DMS 273 (cell line): ENCODE measurements around the gene PCDH9.

Source experiments
- DNase-seq: peaks from one replicate; lab custom pipeline; 2025; ENCODE audit not compliant: unreplicated experiment; lab: John Stamatoyannopoulos, UW

Gene PCDH9

GRCh38 chr13:67229481-67230403 is at the start of gene PCDH9:
Gene PCDH9 (minus strand): TSS chr13:67230336. CDS start chr13:67228440, 1,896 bp downstream.
- peak; percentile 53 for DNase-seq

GRCh38 chr13:67278235-67278634 is 48.1 kb upstream of the PCDH9 start:
- peak; percentile 52 for DNase-seq

GRCh38 chr13:67277581-67277980 is 47.4 kb upstream of the PCDH9 start:
- no peak for DNase-seq

- peak; percentile 26 for DNase-seq
Observed at GRCh38 chr13:67275351-67275960, 45.3 kb upstream of the PCDH9 start.

GRCh38 chr13:67273001-67273400 is 42.9 kb upstream of the PCDH9 start:
- no peak for DNase-seq

- no peak for DNase-seq
Observed at GRCh38 chr13:67267136-67267535, 37.0 kb upstream of the PCDH9 start.

- no peak for DNase-seq
Observed at GRCh38 chr13:67259208-67259607, 29.1 kb upstream of the PCDH9 start.

- no peak for DNase-seq
Observed at GRCh38 chr13:67258482-67258881, 28.3 kb upstream of the PCDH9 start.

GRCh38 chr13:67238861-67239260 is 8.7 kb upstream of the PCDH9 start:
- no peak for DNase-seq

- peak; percentile 57 for DNase-seq
Observed at GRCh38 chr13:67238277-67238859, 8.2 kb upstream of the PCDH9 start.

GRCh38 chr13:67235265-67235664 is 5.1 kb upstream of the PCDH9 start:
- no peak for DNase-seq

- no peak for DNase-seq
Observed at GRCh38 chr13:67232384-67232783, 2.2 kb upstream of the PCDH9 start.

- peak; percentile 26 for DNase-seq
Observed at GRCh38 chr13:67231289-67232000, 1.3 kb upstream of the PCDH9 start.

GRCh38 chr13:67230404-67231288 is 510 bp upstream of the PCDH9 start:
- peak; percentile 97 for DNase-seq

GRCh38 chr13:67228916-67229315 is 1.2 kb downstream of the PCDH9 start:
- peak; percentile 28 for DNase-seq

GRCh38 chr13:67228031-67228430 is 2.1 kb downstream of the PCDH9 start:
- DNase-seq, result no peak

- no peak for DNase-seq
Observed at GRCh38 chr13:67227131-67227983, 2.8 kb downstream of the PCDH9 start.

- DNase-seq, result no peak
Observed at GRCh38 chr13:67226696-67227095, 3.4 kb downstream of the PCDH9 start.
